Fibroblast of lung (primary cell): ENCODE measurements around the gene DGAT2. TPM values are rescaled to one million over a fixed set of nuclear protein-coding genes. Genes with fewer than 3 reads are reported as not detected.
A peak's percentile ranks its signal among the peaks of the same experiment; 100 is the strongest.

Experiments used
- DNase-seq, 2 donors: peaks; one replicate each; pipeline versions ENCODE4 v3.0.0 to v3.0.0-alpha.2; 2010; ENCODE audit warnings: low read depth in 2 of 2
- H2AFZ ChIP-seq: 2 replicates; pipeline ENCODE4 v1.5.1; 2012; ENCODE audit warnings: low read length, control low read depth, inconsistent platforms
- H3K27ac ChIP-seq: 2 replicates; pipeline ENCODE4 v1.5.1; 2011; ENCODE audit warnings: low read length, control low read depth; ENCODE audit not compliant: insufficient read depth
- H3K27me3 ChIP-seq: 2 replicates; pipeline ENCODE4 v1.5.1; 2011; ENCODE audit warnings: mild to moderate bottlenecking, low read length; ENCODE audit not compliant: control insufficient read depth, insufficient read depth
- H3K36me3 ChIP-seq: 2 replicates; pipeline ENCODE4 v1.5.1; 2011; ENCODE audit warnings: low read length; ENCODE audit not compliant: control insufficient read depth, insufficient read depth
- H3K4me1 ChIP-seq: 2 replicates; pipeline ENCODE4 v1.5.1; 2011; ENCODE audit warnings: low read length; ENCODE audit not compliant: control insufficient read depth, insufficient read depth; ENCODE audit errors: extremely low read depth
- H3K4me2 ChIP-seq: 2 replicates; pipeline ENCODE4 v1.5.1; 2011; ENCODE audit warnings: low read length, control low read depth; ENCODE audit not compliant: insufficient read depth; ENCODE audit errors: extremely low read depth
- H3K4me3 ChIP-seq, 4 experiments: fragments of 200-600 bp in 1 of 4; sonication (generic) in 1 of 4; replicated peaks in 1 of 4; 2 replicates each; pipeline ENCODE4 v1.5.1; 2011 to 2016; ENCODE audit warnings: low read length in 4 of 4, low read depth in 3 of 4, mild to moderate bottlenecking in 3 of 4, control low read depth in 2 of 4, inconsistent platforms in 1 of 4, mixed read lengths in 1 of 4; ENCODE audit not compliant: insufficient read depth in 1 of 4; ENCODE audit errors: control extremely low read depth in 1 of 4
- H3K79me2 ChIP-seq: 2 replicates; pipeline ENCODE4 v1.5.1; 2012; ENCODE audit warnings: mild to moderate bottlenecking, low read length, inconsistent platforms; ENCODE audit not compliant: control insufficient read depth, insufficient read depth
- H3K9ac ChIP-seq: 2 replicates; pipeline ENCODE4 v1.5.1; 2011; ENCODE audit warnings: mild to moderate bottlenecking, low read length, control low read depth; ENCODE audit not compliant: insufficient read depth
- H3K9me3 ChIP-seq: 2 replicates; pipeline ENCODE4 v1.5.1; 2012; ENCODE audit warnings: low read depth, low read length; ENCODE audit not compliant: control insufficient read depth, insufficient read depth
- H4K20me1 ChIP-seq: 2 replicates; pipeline ENCODE4 v1.5.1; 2011; ENCODE audit warnings: low read length; ENCODE audit not compliant: control insufficient read depth, insufficient read depth; ENCODE audit errors: extremely low read depth
- EZH2 ChIP-seq: IDR thresholded peaks from 2 replicates; pipeline ENCODE4 v1.5.1; 2012; ENCODE audit warnings: low read length, control low read depth, mild to moderate bottlenecking; ENCODE audit errors: missing control alignments
- polyA plus RNA-seq, 2 donors: library from polyadenylated mRNA; depleted of rRNA in 1 of 2; stranded (reverse) in 1 of 2; unstranded in 1 of 2; fragments of >200 nt; gene quantifications; 2 replicates each; pipeline ENCODE4 v1.2.1, GENCODE V29; 2011 to 2012; ENCODE audit warnings: missing spikeins in 1 of 2
- total RNA-seq: library from RNA; depleted of rRNA; stranded (reverse); fragments of >200 nt; gene quantifications from 2 replicates; pipeline ENCODE4 v1.2.1, GENCODE V29; 2014
- TF ChIP-seq, protein P1 (sequence below), 2 donors: IDR thresholded peaks in 1 of 2; conservative IDR thresholded peaks in 1 of 2; 1 replicate in 1 of 2; 2 replicates in 1 of 2; pipeline ENCODE4 v1.5.1; 2011 to 2012; ENCODE audit warnings: low read length in 2 of 2, control low read depth in 1 of 2, inconsistent platforms in 1 of 2, low read depth in 1 of 2, mild to moderate bottlenecking in 1 of 2

Gene DGAT2
- total and polyA plus RNA-seq, 2 donors (not counting 1 experiment from before 2014, with no cell fraction given): 0.32 to 1.3 TPM

GRCh38 chr11:75823415-75823814, 54.8 kb downstream of the DGAT2 start:
- DNase-seq: no peak
- H3K27ac ChIP-seq: no peak overlapping the region
- H3K4me1 ChIP-seq: peaks cover 6% of the 10 kb centered on the region
- peak overlapping the region; percentile 64 for H3K4me2 ChIP-seq
- no peaks in the 10 kb centered on the region for H3K36me3 ChIP-seq
- H3K9me3 ChIP-seq: no peaks in the 10 kb centered on the region
- no peaks in the 10 kb centered on the region for H4K20me1 ChIP-seq
- peaks cover 15% of the 10 kb centered on the region for H3K79me2 ChIP-seq
- H3K9ac ChIP-seq: no peak overlapping the region
- H3K27me3 ChIP-seq: no peaks in the 10 kb centered on the region
- TF ChIP-seq, protein P1, sequence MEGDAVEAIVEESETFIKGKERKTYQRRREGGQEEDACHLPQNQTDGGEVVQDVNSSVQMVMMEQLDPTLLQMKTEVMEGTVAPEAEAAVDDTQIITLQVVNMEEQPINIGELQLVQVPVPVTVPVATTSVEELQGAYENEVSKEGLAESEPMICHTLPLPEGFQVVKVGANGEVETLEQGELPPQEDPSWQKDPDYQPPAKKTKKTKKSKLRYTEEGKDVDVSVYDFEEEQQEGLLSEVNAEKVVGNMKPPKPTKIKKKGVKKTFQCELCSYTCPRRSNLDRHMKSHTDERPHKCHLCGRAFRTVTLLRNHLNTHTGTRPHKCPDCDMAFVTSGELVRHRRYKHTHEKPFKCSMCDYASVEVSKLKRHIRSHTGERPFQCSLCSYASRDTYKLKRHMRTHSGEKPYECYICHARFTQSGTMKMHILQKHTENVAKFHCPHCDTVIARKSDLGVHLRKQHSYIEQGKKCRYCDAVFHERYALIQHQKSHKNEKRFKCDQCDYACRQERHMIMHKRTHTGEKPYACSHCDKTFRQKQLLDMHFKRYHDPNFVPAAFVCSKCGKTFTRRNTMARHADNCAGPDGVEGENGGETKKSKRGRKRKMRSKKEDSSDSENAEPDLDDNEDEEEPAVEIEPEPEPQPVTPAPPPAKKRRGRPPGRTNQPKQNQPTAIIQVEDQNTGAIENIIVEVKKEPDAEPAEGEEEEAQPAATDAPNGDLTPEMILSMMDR (conservative IDR thresholded peaks at IDR 0.05 in 1 of 2, IDR thresholded peaks at IDR 0.05 in 1 of 2; ENCODE audit: low read depth in 1 of 2, low read length in 2 of 2): no peak
- no peak for TF ChIP-seq EZH2
- no peak overlapping the region for H2AFZ ChIP-seq
- H3K4me3 ChIP-seq: no peak overlapping the region

GRCh38 chr11:75823946-75824345, 55.4 kb downstream of the DGAT2 start:
- H3K4me3 ChIP-seq: no peak overlapping the region
- no peak for DNase-seq

DNA sequence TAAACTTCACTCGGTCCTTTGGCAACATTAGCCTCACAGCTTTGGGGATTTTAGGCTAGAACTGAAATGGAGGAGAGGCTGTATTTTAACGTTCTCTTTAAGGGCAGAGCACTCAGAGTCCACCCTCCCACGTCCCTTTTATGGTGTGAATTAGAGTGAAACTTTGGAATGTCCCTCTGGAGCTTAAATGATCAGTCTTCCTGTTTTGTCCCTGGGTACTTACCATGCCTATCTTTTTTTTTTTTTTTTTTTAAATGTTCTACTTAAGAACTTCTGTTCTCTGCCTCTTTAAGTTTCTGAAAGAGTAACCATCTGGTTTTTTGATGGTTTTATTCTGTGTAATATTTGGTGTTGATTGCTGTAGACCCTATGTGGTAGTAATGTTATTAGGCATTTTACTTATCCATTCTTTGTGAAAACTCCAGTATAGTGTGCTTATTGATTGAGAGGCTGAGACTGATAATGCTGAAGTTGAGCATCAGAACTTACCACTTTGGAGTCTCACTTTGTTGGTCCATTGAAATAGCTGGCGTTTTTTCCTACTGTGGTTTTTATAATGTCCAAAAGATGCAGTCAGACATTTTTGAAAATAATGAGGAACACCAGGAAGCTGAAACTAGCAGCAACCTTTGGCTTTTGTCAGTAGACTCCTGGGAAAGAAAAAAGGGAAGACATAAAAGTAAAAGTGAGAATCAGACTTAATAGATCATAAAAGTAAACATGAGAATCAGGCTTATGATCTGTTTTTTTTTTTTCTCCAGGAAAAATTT, 58.1 kb downstream of the DGAT2 start:
- Histone ChIP-seq H3K27ac (no peak overlapping the region), H3K36me3 (no peaks in the 10 kb centered on the region), H2AFZ (peak overlapping the region; percentile 33), H4K20me1 (no peaks in the 10 kb centered on the region), H3K27me3 (no peaks in the 10 kb centered on the region), H3K79me2 (peaks cover 5% of the 10 kb centered on the region), H3K9ac (no peak overlapping the region), H3K4me1 (peaks cover 4% of the 10 kb centered on the region), H3K4me2 (peak overlapping the region; percentile 48), H3K4me3 (no peak overlapping the region), H3K9me3 (no peaks in the 10 kb centered on the region)
- peak in 1 of 2 donors; percentile 41 for DNase-seq
- TF ChIP-seq, protein P1 (conservative IDR thresholded peaks at IDR 0.05 in 1 of 2, IDR thresholded peaks at IDR 0.05 in 1 of 2; ENCODE audit: low read depth in 1 of 2, low read length in 2 of 2): no peak
- TF ChIP-seq EZH2: no peak

More at GRCh38 chr11:75823946-75824345, 55.4 kb downstream of the DGAT2 start:
- peaks cover 14% of the 10 kb centered on the region for H3K79me2 ChIP-seq
- H3K27me3 ChIP-seq: no peaks in the 10 kb centered on the region
- H3K9ac ChIP-seq: no peak overlapping the region
- no peak overlapping the region for H2AFZ ChIP-seq
- no peaks in the 10 kb centered on the region for H3K9me3 ChIP-seq
- no peaks in the 10 kb centered on the region for H4K20me1 ChIP-seq
- no peaks in the 10 kb centered on the region for H3K36me3 ChIP-seq
- no peak for TF ChIP-seq EZH2
- TF ChIP-seq, protein P1 (conservative IDR thresholded peaks at IDR 0.05 in 1 of 2, IDR thresholded peaks at IDR 0.05 in 1 of 2; ENCODE audit: low read depth in 1 of 2, low read length in 2 of 2): no peak
- peaks cover 6% of the 10 kb centered on the region for H3K4me1 ChIP-seq
- no peak overlapping the region for H3K27ac ChIP-seq
- H3K4me2 ChIP-seq: peak overlapping the region; percentile 64
